ENCODE data around the gene ANXA3. TPM values are rescaled to one million over a fixed set of nuclear protein-coding genes. Genes with fewer than 3 reads are reported as not detected.
A peak's percentile ranks its signal among the peaks of the same experiment; 100 is the strongest.

Gene ANXA3
- total and polyA plus RNA-seq, 2 experiments from 2014 or later: 194 to 198 TPM

- no peak for TF ChIP-seq EZH2phosphoT487 (IDR thresholded peaks at IDR 0.05; ENCODE audit: low read depth, severe bottlenecking, unreplicated experiment)
- TF ChIP-seq CTCF (IDR thresholded peaks at IDR 0.05; ENCODE audit: poor library complexity): no peak
- no peak for TF ChIP-seq EZH2 (IDR thresholded peaks at IDR 0.05; ENCODE audit: borderline replicate concordance)
- H3K4me1 ChIP-seq (ENCODE audit: insufficient read depth): peaks cover 21% of the 10 kb centered on the region
- peak overlapping the region; percentile 10 for H2AFZ ChIP-seq
- H3K27ac ChIP-seq: peak overlapping the region; percentile 81
- H3K36me3 ChIP-seq (replicated peaks; ENCODE audit: insufficient read depth, low read depth): no peaks in the 10 kb centered on the region
- H3K9me2 ChIP-seq (replicated peaks; ENCODE audit: insufficient read depth): no peaks in the 10 kb centered on the region
- peak; percentile 79 for DNase-seq (ENCODE audit: low spot score)
- WGBS (ENCODE audit: low lambda C conversion rate, missing lambda C conversion rate): 54% methylated on average over 10 of the region's 10 CpGs
- no peak overlapping the region for H3K4me3 ChIP-seq
- H3K9me3 ChIP-seq (ENCODE audit: low read depth): no peaks in the 10 kb centered on the region
- no peaks in the 10 kb centered on the region for H3K27me3 ChIP-seq
- H3K79me2 ChIP-seq: no peaks in the 10 kb centered on the region
- H3K4me2 ChIP-seq: peak overlapping the region; percentile 29
- no peaks in the 10 kb centered on the region for H4K20me1 ChIP-seq (ENCODE audit: insufficient read depth, poor library complexity, severe bottlenecking)
Observed at GRCh38 chr4:78645853-78646757, 94.5 kb downstream of the ANXA3 start.

GRCh38 chr4:78647272-78647671 lies 95.7 kb downstream of the ANXA3 start:
- Histone ChIP-seq H3K9me2 (replicated peaks; ENCODE audit: insufficient read depth) (no peaks in the 10 kb centered on the region), H3K4me1 (ENCODE audit: insufficient read depth) (peaks cover 21% of the 10 kb centered on the region), H3K79me2 (no peaks in the 10 kb centered on the region), H3K4me3 (no peak overlapping the region), H2AFZ (no peak overlapping the region), H3K27me3 (no peaks in the 10 kb centered on the region), H3K4me2 (no peak overlapping the region), H3K27ac (peak overlapping the region; percentile 81), H3K9me3 (ENCODE audit: low read depth) (no peaks in the 10 kb centered on the region), H3K36me3 (replicated peaks; ENCODE audit: insufficient read depth, low read depth) (no peaks in the 10 kb centered on the region), H4K20me1 (ENCODE audit: insufficient read depth, poor library complexity, severe bottlenecking) (no peaks in the 10 kb centered on the region)
- 90% methylated on average over 2 of the region's 2 CpGs for WGBS (ENCODE audit: low lambda C conversion rate, missing lambda C conversion rate)
- TF ChIP-seq CTCF (IDR thresholded peaks at IDR 0.05; ENCODE audit: poor library complexity) (no peak), EZH2phosphoT487 (IDR thresholded peaks at IDR 0.05; ENCODE audit: low read depth, severe bottlenecking, unreplicated experiment) (no peak), EZH2 (IDR thresholded peaks at IDR 0.05; ENCODE audit: borderline replicate concordance) (no peak)
- no peak for DNase-seq (ENCODE audit: low spot score)

- Histone ChIP-seq H3K36me3 (replicated peaks; ENCODE audit: insufficient read depth, low read depth) (no peaks in the 10 kb centered on the region), H3K4me2 (no peak overlapping the region), H4K20me1 (ENCODE audit: insufficient read depth, poor library complexity, severe bottlenecking) (no peaks in the 10 kb centered on the region), H3K27ac (no peak overlapping the region), H3K9me3 (ENCODE audit: low read depth) (no peaks in the 10 kb centered on the region), H2AFZ (no peak overlapping the region), H3K4me3 (no peak overlapping the region), H3K27me3 (no peaks in the 10 kb centered on the region), H3K4me1 (ENCODE audit: insufficient read depth) (peaks cover 21% of the 10 kb centered on the region), H3K79me2 (no peaks in the 10 kb centered on the region), H3K9me2 (replicated peaks; ENCODE audit: insufficient read depth) (no peaks in the 10 kb centered on the region)
- DNase-seq (ENCODE audit: low spot score): no peak
- 75% methylated on average over 4 of the region's 4 CpGs for WGBS (ENCODE audit: low lambda C conversion rate, missing lambda C conversion rate)
- TF ChIP-seq EZH2phosphoT487 (IDR thresholded peaks at IDR 0.05; ENCODE audit: low read depth, severe bottlenecking, unreplicated experiment) (no peak), CTCF (IDR thresholded peaks at IDR 0.05; ENCODE audit: poor library complexity) (no peak), EZH2 (IDR thresholded peaks at IDR 0.05; ENCODE audit: borderline replicate concordance) (no peak)
Observed at GRCh38 chr4:78648640-78649363, 97.2 kb downstream of the ANXA3 start.

Data from hepatocyte (in vitro differentiated cells).